Subcutaneous abdominal adipose tissue (tissue), 5 donors: ENCODE measurements around the gene PIK3C3.

Experiments used
- H3K27ac ChIP-seq: one replicate; pipeline ENCODE4 v1.7.0; 2013; ENCODE audit warnings: low read depth, mild to moderate bottlenecking, inconsistent platforms, low read length, moderate library complexity
- H3K27me3 ChIP-seq, 5 donors: one replicate each; pipeline ENCODE4 v1.7.0; 2013; ENCODE audit warnings: low read length in 5 of 5, inconsistent platforms in 1 of 5; ENCODE audit not compliant: control insufficient read depth in 5 of 5, insufficient read depth in 4 of 5
- H3K36me3 ChIP-seq, 5 donors: one replicate each; pipeline ENCODE4 v1.7.0; 2013; ENCODE audit warnings: low read length in 5 of 5; ENCODE audit not compliant: control insufficient read depth in 5 of 5, insufficient read depth in 5 of 5
- H3K4me1 ChIP-seq, 5 donors: one replicate each; pipeline ENCODE4 v1.7.0; 2013; ENCODE audit warnings: low read length in 5 of 5, mild to moderate bottlenecking in 3 of 5, moderate library complexity in 1 of 5; ENCODE audit not compliant: control insufficient read depth in 5 of 5, insufficient read depth in 5 of 5
- H3K4me3 ChIP-seq, 5 donors: one replicate each; pipeline ENCODE4 v1.7.0; 2013; ENCODE audit warnings: low read length in 5 of 5, low read depth in 1 of 5
- H3K9ac ChIP-seq, 5 donors: one replicate each; pipeline ENCODE4 v1.7.0; 2013; ENCODE audit warnings: low read length in 5 of 5, mild to moderate bottlenecking in 4 of 5, moderate library complexity in 3 of 5
- H3K9me3 ChIP-seq, 5 donors: one replicate each; pipeline ENCODE4 v1.7.0; 2013; ENCODE audit warnings: low read length in 5 of 5; ENCODE audit not compliant: control insufficient read depth in 5 of 5
- donor health status: healthy.
- donor health status: healthy.
- donor health status: healthy.
- donor health status: healthy.
- donor health status: healthy.

The PIK3C3 gene

DNA sequence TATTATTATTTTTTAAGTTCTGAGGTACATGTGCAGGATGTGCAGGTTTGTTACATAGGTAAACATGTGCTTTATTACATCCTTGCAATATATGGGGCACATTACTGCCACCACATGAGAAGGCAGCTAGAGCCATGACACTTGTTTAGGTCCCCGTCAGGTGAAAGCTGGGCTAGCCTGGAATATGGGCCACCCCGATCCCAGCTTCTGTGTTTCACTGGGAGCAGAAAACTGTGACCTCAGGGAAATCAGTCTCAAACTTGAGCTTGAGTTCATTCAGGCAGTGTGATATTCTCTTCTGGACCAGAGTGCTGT, 176.9 kb downstream of the PIK3C3 start:
- Histone ChIP-seq H3K27ac (no peak overlapping the region), H3K4me3 (no peak overlapping the region), H3K4me1 (no peaks in the 10 kb centered on the region), H3K9ac (no peak overlapping the region), H3K27me3 (no peaks in the 10 kb centered on the region), H3K9me3 (peaks cover 0 to 2% (median 0%) of the 10 kb centered on the region in 5 donors), H3K36me3 (no peaks in the 10 kb centered on the region)
